CD4-positive, alpha-beta T cell (primary cell): Measurements from ENCODE around the gene SART1. TPM values are rescaled to one million over a fixed set of nuclear protein-coding genes. Genes with fewer than 3 reads are reported as not detected.
"Not testable (repeated sequence)": the region's sequence is repeated elsewhere in the genome, so short reads cannot be mapped to it uniquely, and the experiment has no call there.

Experiments
- ATAC-seq: fragments of 200-7000 bp; cut with Tn5 transposase; one replicate; pipeline ENCODE4 v1.10.0; 2022; ENCODE audit warnings: mild to moderate bottlenecking; ENCODE audit not compliant: poor library complexity
- CTCF ChIA-PET: fragments of 350-600 bp; sonication (Branson Sonifier 250); formaldehyde crosslinking; loops from one replicate; lab custom pipeline; 2021; ENCODE audit warnings: antibody characterized with exemption, inconsistent platforms; lab: Charles Lee
- POLR2A ChIA-PET: fragments of 350-600 bp; sonication (Branson Sonifier 250); formaldehyde crosslinking; loops from one replicate; lab custom pipeline; 2021; ENCODE audit warnings: antibody characterized with exemption, inconsistent platforms; lab: Charles Lee
- DNase-seq, 14 experiments: peaks; one replicate each; pipeline ENCODE4 v3.0.0-alpha.2; 2013 to 2020; ENCODE audit warnings: mixed read lengths in 2 of 14
- H3K27ac ChIP-seq, 2 donors: one replicate each; pipeline versions ENCODE4 v1.5.1 to v1.7.0; 2013; ENCODE audit warnings: low read length in 2 of 2, low read depth in 1 of 2, mild to moderate bottlenecking in 1 of 2
- H3K27me3 ChIP-seq, 2 experiments: 1 replicate in 1 of 2; 2 replicates in 1 of 2; pipeline versions ENCODE4 v1.6.1 to v1.7.0; 2013; ENCODE audit warnings: low read length in 2 of 2, control low read depth in 1 of 2, mild to moderate bottlenecking in 1 of 2, moderate library complexity in 1 of 2; ENCODE audit not compliant: insufficient read depth in 2 of 2, control insufficient read depth in 1 of 2
- H3K36me3 ChIP-seq: one replicate; pipeline ENCODE4 v1.6.1; 2013; ENCODE audit warnings: low read length, control low read depth; ENCODE audit not compliant: insufficient read depth
- H3K4me1 ChIP-seq: one replicate; pipeline ENCODE4 v1.6.1; 2013; ENCODE audit warnings: low read length, control low read depth; ENCODE audit not compliant: insufficient read depth
- H3K4me3 ChIP-seq: one replicate; pipeline ENCODE4 v1.5.1; 2013; ENCODE audit warnings: mild to moderate bottlenecking, low read length, moderate library complexity
- H3K9me3 ChIP-seq, 2 experiments: 1 replicate in 1 of 2; 2 replicates in 1 of 2; pipeline versions ENCODE4 v1.6.1 to v1.7.0; 2013; ENCODE audit warnings: low read length in 2 of 2, mild to moderate bottlenecking in 2 of 2, control low read depth in 1 of 2, moderate library complexity in 1 of 2; ENCODE audit not compliant: control insufficient read depth in 1 of 2, insufficient read depth in 1 of 2
- H3K27ac Mint-ChIP-seq: one replicate; pipeline ENCODE4 v1.8.0; 2020; ENCODE audit warnings: mixed read lengths
- H3K27me3 Mint-ChIP-seq: one replicate; pipeline ENCODE4 v1.8.0; 2021; ENCODE audit warnings: mixed read lengths
- H3K36me3 Mint-ChIP-seq: one replicate; pipeline ENCODE4 v1.8.0; 2021; ENCODE audit warnings: low read depth, mixed read lengths
- H3K4me1 Mint-ChIP-seq: one replicate; pipeline ENCODE4 v1.8.0; 2021; ENCODE audit warnings: low read depth, mixed read lengths
- H3K4me3 Mint-ChIP-seq: one replicate; pipeline ENCODE4 v1.8.0; 2020; ENCODE audit warnings: mild to moderate bottlenecking, mixed read lengths
- H3K9me3 Mint-ChIP-seq: one replicate; pipeline ENCODE4 v1.8.0; 2020; ENCODE audit warnings: mixed read lengths
- intact Hi-C, 2 experiments: fragments of 100-400 bp; cut with DNase I in 1 of 2; cut with micrococcal nuclease in 1 of 2; formaldehyde crosslinking; loops; one replicate each; pipeline versions ENCODE4 v1.15.1 to v1.9.0; 2023 to 2025; cut with DNase I, micrococcal nuclease
- total RNA-seq, 174 experiments: library from RNA in 2 of 174; stranded (reverse) in 2 of 174; gene quantifications; one replicate each; pipeline ENCODE4 v1.2.3 and lab custom pipeline; 2021 to 2026
- TF ChIP-seq, protein P1 (sequence below): fragments of 200-600 bp; IDR thresholded peaks from one replicate; pipeline ENCODE4 v1.8.0; 2022; ENCODE audit warnings: antibody characterized with exemption, mild to moderate bottlenecking

SART1 gene
- total RNA-seq, 2 experiments from 2014 or later, result 78.6 to 80.2 TPM

DNA sequence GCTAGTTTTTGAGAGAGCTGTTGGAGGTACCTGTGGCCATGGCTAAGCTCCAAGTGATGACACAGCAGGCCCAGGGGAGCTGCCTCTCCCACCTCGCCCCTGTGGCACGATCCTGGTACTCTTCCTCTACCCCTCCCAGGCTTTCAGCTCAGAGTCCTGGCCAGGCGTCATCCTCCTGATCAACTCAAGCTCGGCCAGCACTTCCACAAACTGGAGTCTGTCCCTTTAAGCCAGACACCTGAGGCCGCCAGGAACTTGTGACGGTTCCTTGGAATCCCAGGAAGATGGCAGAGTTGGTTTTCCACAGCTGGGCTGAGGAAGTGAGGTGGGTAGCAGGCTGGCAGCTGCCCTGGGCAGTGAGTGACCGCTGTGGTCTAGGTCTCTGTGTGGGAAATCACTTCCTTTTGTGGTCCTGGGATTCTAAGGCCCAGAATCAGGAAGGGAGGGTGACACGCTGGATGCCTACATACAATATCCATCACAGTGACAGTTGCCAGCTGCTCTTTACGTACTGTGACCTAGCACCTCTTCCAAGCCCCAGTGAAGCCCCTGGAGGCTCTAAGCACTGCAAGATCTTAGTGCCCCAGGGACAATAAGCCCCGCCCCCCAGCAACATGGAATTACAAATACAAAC, 47.1 kb downstream of the SART1 start:
- intact Hi-C loops, result no loop called here
- Histone ChIP-seq H3K4me1 (peaks cover 17% of the 10 kb centered on the region), H3K36me3 (peaks cover 20% of the 10 kb centered on the region), H3K27ac (no peak overlapping the region), H3K9me3 (peaks cover 0 to 3% of the 10 kb centered on the region in 2 experiments), H3K4me3 (no peak overlapping the region), H3K27me3 (peaks cover 21 to 23% of the 10 kb centered on the region in 2 experiments)
- peaks cover 18% of the 10 kb centered on the region for H3K27me3 Mint-ChIP-seq
- ATAC-seq (no peak), DNase-seq (no peak)
- H3K36me3 Mint-ChIP-seq, result peaks cover 15% of the 10 kb centered on the region
- CTCF ChIA-PET, result interaction anchor here (1.1 kb wide), 1 partner anchor 124 kb away, joined by 3 read pairs; no protein-coding TSS in a partner anchor
- H3K4me1 Mint-ChIP-seq, result peaks cover under 1% of the 10 kb centered on the region
- H3K27ac Mint-ChIP-seq, result no peak overlapping the region
- H3K9me3 Mint-ChIP-seq, result no peaks in the 10 kb centered on the region
- H3K4me3 Mint-ChIP-seq, result no peak overlapping the region
- POLR2A ChIA-PET, result no interaction called here
- TF ChIP-seq, protein P1, sequence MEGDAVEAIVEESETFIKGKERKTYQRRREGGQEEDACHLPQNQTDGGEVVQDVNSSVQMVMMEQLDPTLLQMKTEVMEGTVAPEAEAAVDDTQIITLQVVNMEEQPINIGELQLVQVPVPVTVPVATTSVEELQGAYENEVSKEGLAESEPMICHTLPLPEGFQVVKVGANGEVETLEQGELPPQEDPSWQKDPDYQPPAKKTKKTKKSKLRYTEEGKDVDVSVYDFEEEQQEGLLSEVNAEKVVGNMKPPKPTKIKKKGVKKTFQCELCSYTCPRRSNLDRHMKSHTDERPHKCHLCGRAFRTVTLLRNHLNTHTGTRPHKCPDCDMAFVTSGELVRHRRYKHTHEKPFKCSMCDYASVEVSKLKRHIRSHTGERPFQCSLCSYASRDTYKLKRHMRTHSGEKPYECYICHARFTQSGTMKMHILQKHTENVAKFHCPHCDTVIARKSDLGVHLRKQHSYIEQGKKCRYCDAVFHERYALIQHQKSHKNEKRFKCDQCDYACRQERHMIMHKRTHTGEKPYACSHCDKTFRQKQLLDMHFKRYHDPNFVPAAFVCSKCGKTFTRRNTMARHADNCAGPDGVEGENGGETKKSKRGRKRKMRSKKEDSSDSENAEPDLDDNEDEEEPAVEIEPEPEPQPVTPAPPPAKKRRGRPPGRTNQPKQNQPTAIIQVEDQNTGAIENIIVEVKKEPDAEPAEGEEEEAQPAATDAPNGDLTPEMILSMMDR, result no peak

DNA sequence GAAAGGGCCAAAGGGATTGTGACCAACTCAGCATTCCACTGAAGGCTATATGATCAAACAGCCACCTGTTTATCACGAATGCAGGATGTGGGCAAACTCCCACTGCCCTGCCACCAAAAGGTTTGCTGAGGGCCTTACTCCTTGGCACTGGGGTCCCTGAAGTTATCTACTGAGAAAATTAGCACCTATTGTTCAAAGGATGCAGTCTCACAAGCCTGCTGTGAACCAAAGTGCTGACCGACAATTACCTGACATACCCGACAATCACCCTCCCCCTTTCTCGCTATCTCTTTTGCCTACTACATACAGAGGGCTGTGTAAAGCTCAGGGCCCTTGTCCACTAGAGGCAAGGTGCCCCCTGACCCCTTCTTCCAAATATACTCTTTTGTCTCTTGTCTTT, 48.5 kb downstream of the SART1 start:
- DNase-seq, H3K4me1 Mint-ChIP-seq, H3K27ac ChIP-seq, POLR2A ChIA-PET, ATAC-seq, H3K4me3 ChIP-seq, H3K27ac Mint-ChIP-seq, H3K4me3 Mint-ChIP-seq, H3K9me3 ChIP-seq, H3K9me3 Mint-ChIP-seq, H3K36me3 ChIP-seq, intact Hi-C loops, H3K36me3 Mint-ChIP-seq: not testable (repeated sequence)
- H3K27me3 ChIP-seq, result peaks cover 23 to 25% of the 10 kb centered on the region in 2 experiments
- peaks cover 11% of the 10 kb centered on the region for H3K4me1 ChIP-seq
- peaks cover 23% of the 10 kb centered on the region for H3K27me3 Mint-ChIP-seq
- CTCF ChIA-PET, result interaction anchor here (1.1 kb wide), 2 partner anchors 12 to 126 kb away, joined by 3 to 5 read pairs; no protein-coding TSS in a partner anchor

DNA sequence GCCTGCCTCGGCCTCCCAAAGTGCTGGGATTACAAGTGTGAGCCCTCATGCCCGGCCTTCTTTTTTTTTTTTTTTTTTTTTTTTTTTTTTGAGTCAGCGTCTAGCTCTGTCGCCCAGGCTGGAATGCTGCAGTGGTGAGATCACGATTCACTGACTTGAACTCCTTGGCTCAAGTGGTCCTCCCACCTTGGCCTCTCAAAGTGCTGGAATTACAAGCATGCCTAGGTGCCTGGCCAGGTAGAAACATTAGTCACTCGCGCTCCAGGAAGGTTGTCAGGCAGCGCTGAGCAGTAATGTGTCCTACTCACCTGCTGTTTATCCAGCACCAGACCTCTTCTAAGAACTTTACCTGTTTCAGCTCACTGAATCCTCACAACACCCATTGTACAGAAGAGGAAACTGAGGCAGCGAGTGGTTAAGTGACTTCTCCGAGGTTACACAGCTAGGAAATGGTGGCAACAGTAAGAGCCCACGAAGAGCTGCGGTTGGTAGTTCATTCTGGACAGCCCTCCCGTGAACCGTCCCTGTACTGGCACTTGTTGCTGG, 49.8 kb downstream of the SART1 start:
- ATAC-seq, result no peak
- Histone ChIP-seq H3K4me1 (peaks cover 11% of the 10 kb centered on the region), H3K27ac (no peak overlapping the region), H3K4me3 (no peak overlapping the region), H3K27me3 (peaks cover 23 to 25% of the 10 kb centered on the region in 2 experiments), H3K36me3 (no peaks in the 10 kb centered on the region), H3K9me3 (peaks cover 0 to 5% of the 10 kb centered on the region in 2 experiments)
- CTCF ChIA-PET, result interaction anchor here (0.8 kb wide), 1 partner anchor 11 kb away, joined by 4 read pairs; no protein-coding TSS in a partner anchor
- H3K27ac Mint-ChIP-seq, result no peak overlapping the region
- TF ChIP-seq, protein P1, result no peak
- no peak overlapping the region for H3K4me3 Mint-ChIP-seq
- H3K36me3 Mint-ChIP-seq, result no peaks in the 10 kb centered on the region
- POLR2A ChIA-PET, result interaction anchor here (1.6 kb wide), 1 partner anchor 152 kb away, joined by 4 read pairs; the partner anchor contains the start of gene MUS81
- no peaks in the 10 kb centered on the region for H3K4me1 Mint-ChIP-seq
- H3K9me3 Mint-ChIP-seq, result no peaks in the 10 kb centered on the region
- intact Hi-C loops, result no loop called here
- H3K27me3 Mint-ChIP-seq, result peaks cover 23% of the 10 kb centered on the region
- DNase-seq, result no peak
